Vein endothelial cell (primary cell): ENCODE measurements around the gene TRIM49D2. TPM values are rescaled to one million over a fixed set of nuclear protein-coding genes. Genes with fewer than 3 reads are reported as not detected.

Experiments
- small RNA-seq: library from RNA; depleted of rRNA; stranded (forward); fragments of <200 nt; gene quantifications from one replicate; pipeline ENCODE3, GENCODE V24; 2012
- total RNA-seq: library from RNA; depleted of rRNA; stranded (reverse); fragments of >200 nt; gene quantifications from 2 replicates; pipeline ENCODE4 v1.2.3, GENCODE V29; 2012

Gene TRIM49D2, protein sequence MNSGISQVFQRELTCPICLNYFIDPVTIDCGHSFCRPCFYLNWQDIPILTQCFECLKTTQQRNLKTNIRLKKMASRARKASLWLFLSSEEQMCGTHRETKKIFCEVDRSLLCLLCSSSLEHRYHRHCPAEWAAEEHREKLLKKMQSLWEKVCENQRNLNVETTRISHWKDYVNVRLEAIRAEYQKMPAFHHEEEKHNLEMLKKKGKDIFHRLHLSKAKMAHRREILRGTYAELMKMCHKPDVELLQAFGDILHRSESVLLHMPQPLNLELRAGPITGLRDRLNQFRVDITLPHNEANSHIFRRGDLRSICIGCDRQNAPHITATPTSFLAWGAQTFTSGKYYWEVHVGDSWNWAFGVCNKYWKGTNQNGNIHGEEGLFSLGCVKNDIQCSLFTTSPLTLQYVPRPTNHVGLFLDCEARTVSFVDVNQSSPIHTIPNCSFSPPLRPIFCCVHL
- total RNA-seq = not detected in 2 replicates

DNA sequence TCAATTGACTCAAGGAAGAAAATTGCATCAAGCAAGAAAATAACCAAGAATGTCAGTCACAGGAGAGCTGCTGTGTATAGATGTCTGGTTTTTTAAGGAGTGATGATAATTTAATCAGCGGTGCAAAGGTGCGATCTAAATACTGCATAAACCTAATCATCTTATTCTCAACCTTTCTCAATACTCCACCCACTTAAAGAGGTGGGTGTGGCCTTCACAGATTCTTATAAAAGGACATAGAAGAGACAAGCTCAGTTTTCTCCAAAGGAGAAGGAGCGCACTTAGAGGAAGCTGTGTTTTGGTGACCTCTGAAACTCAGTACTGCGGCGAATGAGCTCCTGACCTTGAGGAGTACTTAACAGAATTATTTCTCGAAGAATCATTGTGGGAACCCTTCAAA lies at the start of gene TRIM49D2:
TRIM49D2 (plus strand) TSS at position 301 of the 400 bp plus-strand sequence. CDS start 2,698 bp downstream, outside the sequence.

DNA sequence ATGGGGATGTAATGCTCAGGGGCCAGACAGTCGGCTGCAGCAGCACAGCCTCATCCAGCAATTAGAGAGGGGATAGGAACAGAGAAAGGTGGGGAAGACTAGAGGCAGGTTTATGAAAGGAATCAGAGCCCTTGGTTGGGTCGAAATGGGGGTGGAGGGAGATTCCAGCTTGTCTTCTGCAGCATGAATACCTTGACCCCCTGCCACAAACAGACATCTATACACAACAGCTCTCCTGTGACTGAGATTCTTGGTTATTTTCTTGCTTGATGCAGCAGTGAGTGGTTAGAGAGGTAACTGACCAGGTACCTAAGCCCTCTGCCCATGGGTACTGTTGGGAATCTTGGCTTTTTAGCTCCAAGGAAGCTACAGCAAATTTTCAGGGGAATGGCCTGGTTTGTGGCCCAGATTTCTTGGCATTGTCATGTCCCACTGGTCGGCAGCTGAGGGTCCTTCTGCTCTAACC lies 1.6 kb upstream of the TRIM49D2 start, which contains the start of gene TRIM49D1:
TRIM49D1 (minus strand) TSS at position 51 of the 466 bp plus-strand sequence. CDS start 4,535 bp downstream, outside the sequence.

DNA sequence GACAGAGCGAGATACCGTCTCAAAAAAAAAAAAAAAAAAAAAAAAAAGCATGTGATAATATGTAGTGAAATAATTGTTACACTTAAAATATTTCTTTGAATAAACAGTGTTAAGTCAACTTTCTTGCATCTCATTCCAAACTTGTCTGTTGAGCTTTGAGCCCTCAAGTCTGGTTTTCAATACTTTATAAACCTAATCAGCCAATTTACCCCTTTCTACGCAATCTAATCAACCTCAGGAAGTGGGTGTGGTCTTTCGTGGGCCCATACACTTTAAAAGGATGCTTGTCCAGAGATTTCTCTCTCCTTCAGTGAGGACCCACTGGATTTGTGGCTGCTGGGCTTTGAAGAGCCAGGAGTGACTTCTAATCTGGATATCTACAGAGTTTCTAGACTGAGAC lies 41.9 kb downstream of the TRIM49D2 start, which contains the start of gene TRIM64:
TRIM64 (plus strand) TSS at position 301 of the 400 bp plus-strand sequence. CDS start 2,467 bp downstream, outside the sequence.

Small RNA genes within 50 kb of the gene (small RNA-seq; reads per million reads assigned to genes)
- gene AP004607.1 = not detected

Other genes starting within 250 kb of the TRIM49D2 start
- not detected in 2 replicates for gene TRIM77, start 213.8 kb upstream of the TRIM49D2 start, total RNA-seq
- gene TRIM49, start 115.5 kb upstream of the TRIM49D2 start, total RNA-seq = not detected in 2 replicates
- not detected in 2 replicates for gene TRIM64B, start 45.6 kb upstream of the TRIM49D2 start, total RNA-seq
- not detected in 2 replicates for gene TRIM49D1, start 1.8 kb upstream of the TRIM49D2 start, total RNA-seq
- gene TRIM64, start 42.0 kb downstream of the TRIM49D2 start, total RNA-seq = not detected in 2 replicates
- not detected in 2 replicates for gene TRIM49C, start 107.0 kb downstream of the TRIM49D2 start, total RNA-seq
- gene UBTFL1, start 161.9 kb downstream of the TRIM49D2 start, total RNA-seq = not detected in 2 replicates
- 0.29 TPM in 1 of 2 replicates, not detected in the other for gene NAALAD2, start 210.6 kb downstream of the TRIM49D2 start, total RNA-seq